ENCODE results near the gene PAM.

DNA sequence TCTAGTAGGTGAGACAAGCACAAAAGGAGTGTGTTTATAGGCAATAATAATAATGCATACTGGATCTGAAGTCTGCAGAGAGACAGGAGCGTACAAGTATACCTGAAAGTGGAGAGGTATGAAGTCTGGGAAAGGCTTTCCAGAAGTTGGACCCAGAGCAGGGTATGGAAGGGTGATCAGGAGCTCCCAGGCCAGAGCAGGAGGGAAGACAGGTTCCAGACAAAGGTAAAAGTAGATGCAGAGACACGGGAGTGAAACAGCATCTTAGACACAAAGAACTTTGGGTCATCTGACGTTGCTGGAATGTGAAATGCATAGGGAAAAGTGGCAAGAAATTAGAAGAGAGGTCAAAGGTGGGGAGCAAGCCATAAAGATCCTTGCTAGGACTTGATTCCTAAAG lies 175.1 kb downstream of the PAM start:
- TF ChIP-seq, protein P1, sequence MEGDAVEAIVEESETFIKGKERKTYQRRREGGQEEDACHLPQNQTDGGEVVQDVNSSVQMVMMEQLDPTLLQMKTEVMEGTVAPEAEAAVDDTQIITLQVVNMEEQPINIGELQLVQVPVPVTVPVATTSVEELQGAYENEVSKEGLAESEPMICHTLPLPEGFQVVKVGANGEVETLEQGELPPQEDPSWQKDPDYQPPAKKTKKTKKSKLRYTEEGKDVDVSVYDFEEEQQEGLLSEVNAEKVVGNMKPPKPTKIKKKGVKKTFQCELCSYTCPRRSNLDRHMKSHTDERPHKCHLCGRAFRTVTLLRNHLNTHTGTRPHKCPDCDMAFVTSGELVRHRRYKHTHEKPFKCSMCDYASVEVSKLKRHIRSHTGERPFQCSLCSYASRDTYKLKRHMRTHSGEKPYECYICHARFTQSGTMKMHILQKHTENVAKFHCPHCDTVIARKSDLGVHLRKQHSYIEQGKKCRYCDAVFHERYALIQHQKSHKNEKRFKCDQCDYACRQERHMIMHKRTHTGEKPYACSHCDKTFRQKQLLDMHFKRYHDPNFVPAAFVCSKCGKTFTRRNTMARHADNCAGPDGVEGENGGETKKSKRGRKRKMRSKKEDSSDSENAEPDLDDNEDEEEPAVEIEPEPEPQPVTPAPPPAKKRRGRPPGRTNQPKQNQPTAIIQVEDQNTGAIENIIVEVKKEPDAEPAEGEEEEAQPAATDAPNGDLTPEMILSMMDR (IDR thresholded peaks at IDR 0.05) = no peak
- TF ChIP-seq POLR2A (IDR thresholded peaks at IDR 0.05) = no peak
